SIG-M5 treated with dmso at 0.1 percent for 504 hours (cell line): ENCODE measurements around the gene PKN1.
A peak's percentile ranks its signal among the peaks of the same experiment; 100 is the strongest.
"Not testable (repeated sequence)": the region's sequence is repeated elsewhere in the genome, so short reads cannot be mapped to it uniquely, and the experiment has no call there.

Experiments
- DNase-seq: peaks from one replicate; lab custom pipeline; 2025; ENCODE audit not compliant: unreplicated experiment; lab: John Stamatoyannopoulos, UW

The PKN1 gene

DNA sequence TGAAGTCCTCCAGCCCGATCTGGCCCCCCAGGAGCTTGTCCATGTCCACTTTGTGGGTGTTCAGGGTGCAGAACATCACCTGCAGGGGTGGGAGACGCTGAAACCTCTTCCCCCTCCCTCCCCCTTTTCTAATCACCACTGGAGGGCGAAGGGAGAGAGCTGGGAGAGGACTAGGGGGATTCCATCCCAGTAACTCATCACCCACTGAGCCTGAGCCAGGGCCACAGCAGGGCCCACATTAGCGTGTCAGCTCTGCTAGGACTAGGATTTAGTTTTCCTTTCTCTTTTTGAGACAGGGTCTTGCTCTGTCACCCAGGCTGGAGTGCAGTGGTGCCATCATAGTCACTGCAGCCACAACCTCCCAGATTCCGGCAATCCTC, 47.6 kb downstream of the PKN1 start:
- DNase-seq: no peak

DNA sequence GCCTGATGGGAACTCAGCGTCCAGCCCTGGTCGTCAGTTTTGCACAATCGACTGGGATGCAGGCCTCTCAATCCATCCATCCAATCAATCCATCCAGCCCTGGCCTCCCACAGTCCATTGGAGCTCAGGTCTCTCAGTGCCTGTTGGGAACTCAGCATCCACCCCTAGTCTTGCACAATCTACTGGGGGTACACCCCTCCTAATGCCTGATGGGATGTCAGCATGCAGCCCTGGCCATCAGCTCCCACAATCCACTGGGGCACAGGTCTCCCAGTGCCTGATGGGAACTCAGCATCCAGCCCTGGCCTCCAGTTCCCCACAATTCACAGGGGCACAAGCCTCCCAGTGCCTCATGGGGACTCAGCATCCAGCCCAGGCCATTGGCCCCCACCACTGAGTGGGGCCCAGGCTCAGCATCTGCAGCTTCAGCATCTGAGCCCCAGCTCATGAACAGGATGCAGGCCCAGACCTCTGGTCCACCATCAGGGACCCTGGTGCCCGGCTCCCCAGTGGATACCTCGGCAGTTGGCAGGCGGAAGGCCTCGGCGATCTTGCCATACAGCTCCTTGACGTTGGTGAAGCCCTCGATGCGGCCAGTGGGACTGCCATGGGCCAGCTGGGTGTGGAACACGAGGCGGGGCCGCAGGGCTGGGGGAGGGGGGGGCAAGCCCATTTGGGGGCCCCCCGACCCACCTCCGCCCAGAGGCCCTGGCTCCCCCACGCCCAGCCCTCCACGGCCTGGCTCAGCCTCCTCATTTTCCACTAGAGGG, 49.3 kb downstream of the PKN1 start:
- DNase-seq: no peak

DNA sequence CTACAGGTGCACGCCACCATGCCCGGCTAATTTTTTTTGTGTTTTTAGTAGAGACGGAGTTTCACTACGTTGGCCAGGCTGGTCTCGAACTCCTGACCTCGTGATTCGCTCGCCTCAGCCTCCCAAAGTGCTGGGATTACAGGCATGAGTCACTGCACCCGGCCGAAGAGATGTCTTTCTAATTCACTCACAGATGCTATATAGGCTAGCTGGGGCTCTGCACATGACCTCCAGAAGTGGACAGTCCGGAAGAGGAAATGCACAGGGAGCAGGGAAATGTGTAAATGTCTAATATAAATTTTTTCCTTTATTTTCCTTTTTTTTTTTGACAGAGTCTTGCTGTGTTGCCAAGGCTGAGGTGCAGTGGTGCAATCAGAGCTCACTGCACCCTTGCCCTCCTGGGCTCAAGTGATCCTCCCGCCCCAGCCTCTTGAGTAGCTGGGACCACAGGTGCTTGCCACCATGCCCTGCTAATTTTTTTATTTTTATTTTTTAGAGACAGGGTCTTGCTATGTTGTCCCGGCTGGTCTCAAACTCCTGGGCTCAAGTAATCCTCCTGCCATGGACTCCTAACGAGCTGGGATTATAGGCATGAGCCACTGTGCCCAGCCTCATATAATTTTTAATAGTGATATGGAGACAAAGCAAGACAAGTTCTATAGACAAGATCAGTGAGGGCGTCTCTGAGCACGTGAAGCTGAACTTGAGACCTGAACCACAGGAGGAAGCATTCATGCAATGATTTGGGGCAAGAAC, 54.4 kb downstream of the PKN1 start:
- DNase-seq: no peak

DNA sequence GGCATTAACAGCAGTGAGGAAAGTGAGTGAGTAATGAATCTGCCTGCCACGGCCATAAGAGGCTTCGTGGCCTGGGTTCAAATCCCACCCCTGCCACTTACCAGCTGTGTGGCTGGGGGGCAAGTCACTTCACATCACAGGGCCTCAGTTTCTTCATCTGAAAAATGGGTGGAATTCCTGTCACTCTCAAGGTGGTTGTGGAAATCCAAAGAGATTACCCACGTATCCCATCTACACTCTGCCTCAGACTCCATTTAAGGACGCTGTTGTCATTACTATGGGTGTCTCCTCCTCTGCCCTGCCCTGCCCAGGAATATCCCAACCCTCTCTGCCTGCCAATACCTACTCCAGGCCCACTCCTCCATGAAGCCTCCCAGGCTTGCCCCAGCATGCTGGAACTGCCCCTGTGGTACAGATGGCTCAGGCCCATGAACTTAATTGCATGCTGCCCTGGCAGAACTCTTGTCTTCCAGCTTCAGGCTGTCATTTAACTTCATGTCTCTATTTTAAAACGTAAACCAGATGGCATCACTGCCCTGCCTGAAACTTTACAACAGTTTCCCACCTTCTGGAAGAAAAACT, 59.7 kb downstream of the PKN1 start:
- no peak for DNase-seq

DNA sequence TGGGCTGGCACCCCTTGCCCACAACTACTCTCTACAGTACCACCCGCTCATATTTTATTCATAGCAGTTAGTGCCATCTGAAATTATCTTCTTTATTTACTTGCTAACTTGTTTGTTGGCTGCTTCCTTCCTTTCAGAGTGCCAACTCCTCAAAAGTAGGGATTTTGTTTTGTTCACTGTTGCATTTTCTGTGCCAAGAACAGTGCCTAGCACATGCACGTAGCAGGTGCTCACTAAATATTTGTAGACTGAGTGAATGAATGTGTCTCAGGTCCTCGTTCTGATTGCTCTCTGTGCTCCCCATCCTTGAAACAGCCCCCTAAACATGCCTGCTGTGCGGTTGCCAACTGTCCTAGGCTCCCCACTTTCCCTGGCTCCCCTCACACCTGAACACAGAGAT, 61.3 kb downstream of the PKN1 start:
- no peak for DNase-seq

DNA sequence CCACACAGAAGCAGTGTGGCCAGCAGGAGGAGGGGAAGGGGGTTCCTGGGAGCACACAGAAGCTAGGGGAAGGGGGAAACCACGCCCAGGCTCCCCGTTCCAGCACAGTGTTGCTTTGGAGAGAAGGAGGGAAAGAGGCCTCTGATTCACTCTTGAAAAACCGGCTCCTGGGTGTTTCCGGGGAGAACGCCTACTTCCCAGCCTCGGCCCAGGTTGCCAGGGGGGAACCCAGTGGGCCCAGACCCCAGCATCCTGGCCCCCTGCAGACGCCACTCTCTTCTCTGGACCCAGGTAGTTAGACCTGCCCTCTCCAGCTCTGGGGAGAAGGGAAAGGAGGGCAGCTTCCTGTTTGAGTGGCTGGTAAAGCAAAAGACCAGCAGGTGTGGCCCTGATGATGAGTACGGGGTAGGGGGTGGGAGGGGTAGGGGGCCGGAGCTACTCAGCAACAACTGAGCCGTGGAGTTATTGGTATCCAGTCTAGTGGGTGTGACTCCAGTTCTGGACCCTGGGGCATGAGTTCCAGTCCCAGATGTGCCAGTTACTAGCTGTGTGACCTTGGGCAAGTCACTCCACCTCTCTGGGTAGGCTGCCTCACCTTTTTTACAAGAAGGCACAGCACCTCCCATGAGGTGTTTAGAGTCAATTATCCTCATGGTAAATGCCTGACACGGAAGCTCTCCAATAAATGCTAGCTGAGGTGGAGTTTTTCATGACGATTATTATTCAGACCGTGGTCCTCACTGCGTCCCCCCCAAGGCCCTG, 62.0 kb downstream of the PKN1 start:
- peak; percentile 10 for DNase-seq

DNA sequence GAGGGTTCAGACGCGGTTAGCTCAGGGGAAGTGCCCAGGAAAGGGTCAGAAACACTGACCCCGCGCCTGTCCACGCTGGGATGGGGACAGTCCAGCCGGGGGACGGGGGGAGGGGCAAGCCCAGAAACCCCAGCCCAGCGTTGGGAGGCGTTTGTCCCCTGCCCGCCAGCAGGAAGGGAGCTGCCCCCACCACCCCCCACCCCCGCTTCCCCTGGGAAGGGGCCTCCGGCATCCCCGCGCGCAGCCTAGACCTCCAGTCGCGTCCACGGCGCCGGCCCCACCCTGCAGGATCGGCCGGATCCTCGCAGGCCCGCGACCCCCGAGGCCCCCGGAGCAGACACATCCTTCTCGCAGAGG, 62.5 kb downstream of the PKN1 start:
- no peak for DNase-seq

DNA sequence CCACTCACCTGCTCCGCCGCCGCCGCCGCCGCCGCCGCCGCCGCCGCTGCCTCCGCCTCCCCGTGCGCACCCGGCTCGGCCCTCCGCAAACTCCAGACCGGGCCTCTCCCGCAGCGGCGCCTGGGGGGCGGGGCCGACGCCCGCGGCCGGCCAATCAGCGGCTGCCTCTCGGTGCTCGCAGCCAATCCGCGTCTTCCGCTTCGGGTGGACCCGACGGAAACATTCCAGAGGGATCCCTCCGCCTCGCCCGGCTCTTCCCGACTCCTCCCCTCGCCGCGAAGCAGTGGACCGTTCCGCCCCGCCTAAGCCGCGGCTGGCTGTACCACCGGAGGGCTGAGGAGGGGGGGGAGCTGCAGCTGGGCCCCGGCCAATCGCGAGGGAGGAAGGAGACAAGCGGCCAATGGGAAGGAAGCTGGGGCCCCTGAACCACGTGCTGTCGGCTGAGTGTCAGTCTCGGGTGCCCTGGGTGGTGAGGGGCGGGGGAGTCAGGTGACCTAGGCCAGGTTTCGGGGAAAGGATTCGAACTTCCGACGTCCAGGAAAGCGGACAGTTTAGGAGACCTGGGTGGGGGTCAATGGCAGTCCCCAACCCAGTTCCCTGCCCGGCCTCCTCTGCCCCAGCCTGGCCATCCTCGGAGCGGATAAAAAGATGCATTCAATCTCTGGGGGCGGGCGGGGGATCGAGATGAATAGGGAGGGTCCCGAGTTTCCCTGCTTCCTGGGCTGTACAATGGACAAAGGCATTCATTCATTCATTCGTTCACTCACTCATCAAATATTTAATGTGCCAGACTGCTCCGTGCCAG, 63.1 kb downstream of the PKN1 start, which contains the start of gene GIPC1:
Gene GIPC1 (minus strand): TSS at position 99 of the 805 bp plus-strand sequence. CDS start 13,151 bp downstream, outside the sequence.
- peak; percentile 89 for DNase-seq

DNA sequence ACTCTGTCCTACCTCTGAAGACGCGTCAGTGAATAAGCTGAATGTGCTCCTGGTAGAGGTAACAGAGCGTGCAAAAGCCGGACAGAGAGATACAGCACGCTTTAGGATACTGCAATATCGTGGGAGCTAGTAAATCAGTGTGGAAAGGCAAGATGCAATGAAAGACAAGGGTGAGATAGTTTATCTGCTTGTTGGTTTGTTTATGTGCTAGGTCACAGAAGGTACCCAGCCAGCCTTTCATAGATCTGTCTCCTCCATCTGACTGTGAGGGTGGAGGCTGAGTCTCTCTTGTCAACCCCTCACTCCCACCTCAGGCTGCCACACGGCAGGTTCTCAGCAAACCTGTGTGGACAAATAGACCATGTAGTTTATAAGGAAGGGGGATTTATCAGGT, 63.7 kb downstream of the PKN1 start:
- no peak for DNase-seq

DNA sequence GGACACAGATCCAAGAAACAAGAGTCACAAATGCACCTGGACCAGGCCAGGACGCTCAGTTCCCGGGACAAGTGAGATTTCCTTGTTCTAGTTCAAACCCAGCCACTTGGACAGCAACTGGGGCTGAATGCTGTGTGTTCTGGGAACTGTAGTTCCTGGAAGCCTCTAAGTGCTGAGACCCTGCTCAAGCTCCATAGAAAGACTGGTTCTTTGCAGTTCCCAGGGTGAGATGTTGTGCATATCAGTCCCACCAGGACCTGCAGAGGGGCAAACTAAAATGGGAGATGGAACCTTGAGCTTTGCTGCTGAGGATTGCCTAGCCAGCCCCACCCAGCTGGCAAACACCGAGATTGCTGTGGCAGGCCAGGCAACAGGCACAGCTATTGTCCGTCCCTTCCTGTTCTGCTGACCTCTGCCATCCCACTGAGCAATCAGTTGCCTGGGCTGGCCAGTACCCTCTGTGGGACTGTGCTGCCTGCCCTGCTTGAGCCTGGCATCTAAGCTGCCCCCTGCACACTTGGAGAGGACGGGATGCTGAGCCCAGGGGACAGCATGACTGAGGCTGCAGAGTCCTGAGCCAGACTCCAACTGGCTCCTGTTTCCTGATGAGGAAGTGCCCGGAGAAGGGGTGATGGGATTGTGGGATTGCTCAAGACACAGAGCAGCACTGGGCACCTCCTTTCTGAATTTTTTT, 64.3 kb downstream of the PKN1 start:
- no peak for DNase-seq

DNA sequence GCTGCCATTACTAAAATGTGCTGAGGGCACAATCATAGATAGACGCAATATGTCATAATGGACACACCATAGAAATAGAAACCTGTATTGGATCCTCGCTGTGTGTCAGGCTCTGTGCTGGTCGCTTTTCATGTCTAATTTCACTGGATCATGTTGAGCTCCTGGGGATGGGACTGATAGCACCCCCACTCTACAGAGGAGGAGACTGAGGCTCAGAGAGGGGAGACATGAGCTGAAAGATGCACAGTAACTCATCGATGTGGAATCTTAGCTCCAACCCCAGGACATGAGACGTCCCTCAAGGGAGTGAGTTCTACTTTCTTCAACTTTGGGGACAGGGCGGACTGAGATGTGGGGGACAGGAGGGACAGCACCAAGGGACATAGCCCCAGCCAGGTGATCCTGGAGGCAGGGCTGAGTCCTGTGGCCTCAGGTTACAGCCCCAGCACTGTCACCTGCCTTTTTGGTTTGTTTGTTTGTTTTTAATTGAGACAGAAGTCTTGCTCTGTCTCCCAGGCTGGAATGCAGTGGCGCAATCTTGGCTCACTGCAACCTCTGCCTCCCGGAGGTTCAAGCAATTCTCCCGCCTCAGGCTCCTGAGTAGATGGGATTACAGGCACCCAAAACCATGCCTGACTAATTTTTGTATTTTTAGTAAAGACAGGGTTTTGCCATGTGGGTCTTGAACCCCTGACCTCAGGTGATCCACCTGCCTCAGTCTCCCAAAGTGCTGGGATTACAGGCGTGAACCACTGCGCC, 69.4 kb downstream of the PKN1 start:
- no peak for DNase-seq

DNA sequence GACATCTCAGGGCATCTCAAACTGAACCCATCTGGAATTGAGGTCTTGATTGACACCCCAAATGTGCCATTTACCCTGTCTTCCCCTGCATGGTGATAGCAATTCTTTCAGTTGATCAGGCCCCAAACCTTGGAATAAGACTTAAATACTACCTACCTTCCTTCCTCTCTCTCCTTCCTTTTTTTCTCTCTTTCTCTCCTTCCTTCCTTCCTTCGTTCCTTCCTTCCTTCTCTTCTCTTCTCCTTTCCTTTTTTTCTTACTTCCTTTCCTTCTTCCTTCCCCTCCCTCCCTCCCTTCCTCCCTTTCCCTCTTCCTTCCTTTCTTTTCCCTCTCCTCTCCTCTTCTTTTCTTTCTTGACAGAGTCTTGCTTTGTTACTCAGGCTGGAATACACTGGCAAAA, 70.2 kb downstream of the PKN1 start:
- no peak for DNase-seq

DNA sequence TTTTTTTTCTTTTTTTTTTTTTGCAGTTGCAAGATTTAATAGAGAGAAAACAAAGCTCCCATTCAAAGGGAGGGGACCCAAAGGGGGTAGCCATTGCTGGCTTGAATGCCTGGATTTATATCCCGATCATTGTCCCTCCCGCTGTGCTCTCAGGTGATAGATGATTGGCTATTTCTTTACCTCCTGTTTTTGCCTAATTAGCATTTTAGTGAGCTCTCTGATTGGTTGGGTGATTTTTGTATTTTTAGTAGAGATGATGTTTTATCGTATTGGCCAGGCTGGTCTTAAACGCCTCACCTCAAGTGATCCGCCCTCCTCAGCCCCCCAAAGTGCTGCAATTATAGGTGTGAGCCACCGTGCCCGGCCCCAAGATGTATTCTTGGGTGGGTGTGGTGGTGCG, 71.5 kb downstream of the PKN1 start:
- DNase-seq: not testable (repeated sequence)

DNA sequence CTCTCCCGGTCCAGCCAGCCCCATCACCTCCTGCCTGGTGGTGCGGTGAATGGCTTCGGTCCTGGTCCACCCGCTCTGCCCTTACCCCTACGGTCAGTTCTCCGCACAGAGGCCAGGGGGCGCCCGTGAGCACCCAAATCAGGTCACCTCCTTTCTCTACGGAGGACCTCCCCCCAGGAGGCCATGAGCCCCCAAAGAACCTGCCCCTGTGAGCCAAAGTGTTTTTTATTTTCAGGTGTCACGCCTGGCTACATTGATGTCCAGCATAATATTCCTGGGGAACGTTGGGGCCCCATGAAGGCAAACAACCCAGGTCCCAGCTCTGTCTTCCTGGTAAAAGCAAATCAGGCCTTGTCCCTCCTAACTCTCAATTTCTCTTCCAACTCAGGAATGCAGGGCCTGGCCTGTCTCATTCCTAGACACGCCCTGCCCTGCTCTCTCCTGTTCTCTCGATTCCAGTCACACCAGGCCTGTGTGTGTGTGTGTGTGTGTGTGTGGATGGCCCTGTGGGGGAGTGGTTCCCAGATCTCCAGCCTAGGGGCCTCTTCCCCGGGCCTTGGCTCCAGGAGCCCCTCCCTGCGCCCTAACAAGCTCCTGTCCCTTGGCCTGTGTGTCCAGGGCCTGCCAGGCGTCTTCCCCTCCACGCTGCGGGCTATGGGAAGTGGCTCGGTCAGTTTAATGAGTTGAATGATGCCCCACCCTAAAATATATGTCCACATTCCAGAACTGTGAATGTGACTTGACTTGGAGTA, 72.6 kb downstream of the PKN1 start:
- DNase-seq: peak; percentile 53

DNA sequence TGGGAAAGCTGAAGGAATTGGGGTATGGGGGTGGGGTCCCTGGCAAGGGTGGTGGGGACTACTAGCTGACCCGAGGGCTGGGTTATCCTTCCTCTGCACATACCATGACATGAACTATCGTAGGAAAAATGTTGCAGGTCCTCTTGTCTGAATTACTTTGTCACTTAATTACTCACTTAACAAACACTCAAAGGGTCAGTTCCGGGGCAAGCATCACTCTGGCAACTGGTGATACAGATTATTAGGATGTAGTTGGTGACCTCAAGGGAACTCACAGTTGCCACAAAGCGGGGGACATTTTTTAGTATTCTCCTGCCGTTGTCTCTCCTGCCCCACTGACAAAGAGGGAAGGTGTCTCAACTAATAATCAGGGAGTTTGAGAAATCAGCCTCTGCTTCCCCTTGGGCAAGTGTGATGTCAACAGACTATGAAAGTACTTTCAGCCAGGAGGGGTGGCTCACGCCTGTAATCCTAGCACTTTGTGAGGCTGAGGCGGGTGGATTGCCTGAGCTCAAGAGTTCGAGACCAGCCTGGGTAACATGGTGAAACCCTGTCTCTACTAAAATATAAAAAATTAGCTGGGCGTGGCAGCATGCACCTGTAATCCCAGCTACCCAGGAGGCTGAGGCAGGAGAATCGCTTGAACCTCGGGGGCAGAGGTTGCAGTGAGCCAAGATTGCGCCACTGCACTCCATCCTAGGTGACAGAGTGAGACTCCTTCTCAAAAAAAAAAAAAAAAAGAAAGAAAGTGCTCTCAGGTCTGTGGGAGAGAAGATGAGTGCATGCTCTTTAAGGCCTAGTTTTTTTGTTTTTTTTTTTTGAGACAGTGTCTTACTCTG, 74.8 kb downstream of the PKN1 start:
- peak; percentile 64 for DNase-seq

DNA sequence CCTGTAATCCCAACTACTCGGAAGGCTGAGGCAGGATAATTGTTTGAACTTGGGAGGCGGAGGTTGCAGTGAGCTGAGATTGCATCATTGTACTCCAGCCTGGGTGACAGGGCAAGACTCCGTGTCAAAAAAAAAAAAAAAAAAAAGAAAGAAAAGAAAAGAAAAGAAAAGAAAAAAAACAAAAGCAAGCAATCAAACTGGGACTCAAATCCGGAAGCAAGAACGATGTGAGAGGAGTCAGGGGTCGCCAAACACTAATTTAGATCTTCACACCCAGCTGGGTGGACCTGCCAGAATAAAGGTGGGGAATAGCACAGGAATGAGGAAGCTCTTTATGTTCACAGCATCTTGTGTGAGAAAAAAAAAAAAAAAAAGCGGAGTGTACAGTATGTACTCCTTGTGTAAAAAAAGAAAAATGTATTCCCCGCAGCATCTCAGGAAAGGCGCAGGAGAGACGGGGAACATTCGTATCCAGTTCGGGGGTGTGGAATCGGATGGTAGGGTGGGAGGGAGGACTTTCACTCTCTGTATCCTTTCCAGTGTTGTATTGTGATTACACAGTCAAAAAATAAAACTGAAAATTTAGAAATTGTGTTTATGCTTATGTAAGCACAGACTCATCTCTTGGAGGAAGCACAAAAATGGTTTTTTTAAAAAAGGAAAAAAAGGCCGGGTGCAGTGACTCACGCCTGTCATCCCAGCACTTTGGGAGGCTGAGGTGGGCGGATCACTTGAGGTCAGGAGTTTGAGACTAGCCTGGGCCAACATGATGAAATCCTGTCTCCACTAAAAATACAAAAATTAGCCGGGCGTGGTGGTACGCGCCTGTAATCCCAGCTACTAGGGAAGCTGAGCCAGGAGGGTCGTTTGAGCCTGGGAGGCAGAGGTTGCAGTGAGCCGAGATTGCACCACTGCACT, 77.5 kb downstream of the PKN1 start:
- peak; percentile 78 for DNase-seq

DNA sequence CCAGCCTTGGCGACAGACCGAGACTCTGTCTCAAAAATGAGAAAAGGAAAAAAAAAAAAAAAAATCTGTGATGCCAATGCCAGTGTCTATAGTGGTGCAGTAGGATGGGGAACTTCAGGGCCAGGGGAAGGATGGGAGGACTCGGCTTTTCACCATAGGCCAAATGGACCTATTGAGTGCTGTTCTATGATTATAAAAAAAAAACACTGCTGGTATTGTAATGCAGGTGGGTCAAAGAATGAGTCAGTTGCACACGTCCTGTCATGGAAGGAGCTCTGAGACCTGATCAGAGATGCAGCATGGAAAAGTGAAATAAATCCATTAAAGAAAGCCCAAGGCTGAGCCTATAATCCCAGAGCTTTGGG, 78.1 kb downstream of the PKN1 start:
- DNase-seq: no peak
